ENCODE data around the gene DVL1. TPM values are rescaled to one million over a fixed set of nuclear protein-coding genes. Genes with fewer than 3 reads are reported as not detected.

Gene DVL1
- total and polyA plus RNA-seq, 2 of the 13 experiments (the other 11 are each of a cell fraction or from before 2014, with no cell fraction given), result 30.8 to 60.4 TPM

GRCh38 chr1:1360506-1361169, 11.4 kb upstream of the DVL1 start (continued):
- TF ChIP-seq STAT6 (CRISPR knock-in tag; IDR thresholded peaks at IDR 0.05; ENCODE audit: borderline replicate concordance) (no peak), HMG20A (CRISPR knock-in tag; IDR thresholded peaks at IDR 0.05; ENCODE audit: borderline replicate concordance) (no peak), ZNF615 (CRISPR knock-in tag; IDR thresholded peaks at IDR 0.05; ENCODE audit: borderline replicate concordance) (no peak), SIN3A (IDR thresholded peaks at IDR 0.05; ENCODE audit: borderline replicate concordance, low read depth, low read length) (no peak), CCDC6 (CRISPR knock-in tag; IDR thresholded peaks at IDR 0.05) (no peak), ZNF251 (CRISPR knock-in tag; IDR thresholded peaks at IDR 0.05) (no peak), ZSCAN25 (CRISPR knock-in tag; IDR thresholded peaks at IDR 0.05) (no peak), POLR2AphosphoS5 (IDR thresholded peaks at IDR 0.05; ENCODE audit: low read depth, low read length) (no peak), FOXK2 (IDR thresholded peaks at IDR 0.05) (no peak), MNT (IDR thresholded peaks at IDR 0.05) (peak; percentile 87), MXD1 (CRISPR knock-in tag; IDR thresholded peaks at IDR 0.05) (no peak), CENPT (CRISPR knock-in tag; IDR thresholded peaks at IDR 0.05; ENCODE audit: low read depth) (no peak), ZSCAN21 (CRISPR knock-in tag; IDR thresholded peaks at IDR 0.05; ENCODE audit: borderline replicate concordance) (0 out of 2 replicates have a peak, but pooled peaks have one; percentile 0), TEAD3 (CRISPR knock-in tag; optimal IDR thresholded peaks at IDR 0.05; ENCODE audit: borderline replicate concordance) (peak; percentile 71), PPARG (CRISPR knock-in tag; conservative IDR thresholded peaks at IDR 0.05) (no peak), ZNF530 (CRISPR knock-in tag; IDR thresholded peaks at IDR 0.05; ENCODE audit: low read depth) (no peak), ZNF441 (CRISPR knock-in tag; IDR thresholded peaks at IDR 0.05; ENCODE audit: borderline replicate concordance) (no peak), ZNF354B (CRISPR knock-in tag; IDR thresholded peaks at IDR 0.05) (no peak), BCLAF1 (IDR thresholded peaks at IDR 0.05) (no peak), ZNF468 (CRISPR knock-in tag; IDR thresholded peaks at IDR 0.05) (0 out of 2 replicates have a peak, but pooled peaks have one; percentile 66), PHF21A (CRISPR knock-in tag; IDR thresholded peaks at IDR 0.05) (0 out of 2 replicates have a peak, but pooled peaks have one; percentile 4)

Data from HepG2 (cell line).